Measurements from ENCODE around the gene ADAD1. TPM values are rescaled to one million over a fixed set of nuclear protein-coding genes. Genes with fewer than 3 reads are reported as not detected.

The ADAD1 gene
- total RNA-seq, 1 donor from 2014 or later = not detected

GRCh38 chr4:122453384-122453995 is 74.7 kb downstream of the ADAD1 start:
- intact Hi-C loops (cut with micrococcal nuclease) = loop anchor here (10.0 kb wide), 3 partner anchors 201 to 961 kb away; partner anchors contain the start of gene CCNA2

- intact Hi-C loops (cut with micrococcal nuclease) = loop anchor here (5.0 to 10.0 kb wide), 7 partner anchors 134 to 958 kb away; partner anchors contain the start of genes BBS12, CCNA2 and NUDT6
Measured at GRCh38 chr4:122456231-122457116, 77.7 kb downstream of the ADAD1 start, which contains the start of gene IL2. TSS of gene IL2 (minus strand) at chr4:122456725. CDS start at chr4:122456440, 285 bp downstream.

- intact Hi-C loops (cut with micrococcal nuclease) = loop anchor here (1.0 to 10.0 kb wide), 11 partner anchors 50 to 956 kb away; partner anchors contain the start of genes BBS12, CCNA2 and NUDT6
Measured at GRCh38 chr4:122458625-122459024, 79.8 kb downstream of the ADAD1 start.

DNA sequence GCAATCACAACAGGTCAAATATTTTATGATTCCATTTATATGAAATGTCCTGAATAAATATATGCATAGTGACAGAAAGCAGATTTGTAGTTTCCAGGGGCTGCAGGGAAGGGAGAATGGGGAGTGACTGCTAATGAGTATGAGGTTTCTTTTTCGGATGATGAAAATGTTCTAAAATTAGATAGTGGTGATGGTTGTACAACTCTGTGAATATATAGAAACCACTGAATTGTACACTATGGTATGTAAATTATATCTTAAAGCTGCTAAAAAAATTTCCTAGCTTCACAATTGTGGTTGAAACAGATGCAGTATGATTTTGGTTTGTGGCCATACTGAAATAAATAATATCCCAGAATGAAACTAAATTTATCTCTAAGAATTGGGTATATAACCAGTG is 90.6 kb downstream of the ADAD1 start:
- intact Hi-C loops (cut with micrococcal nuclease) = no loop called here

DNA sequence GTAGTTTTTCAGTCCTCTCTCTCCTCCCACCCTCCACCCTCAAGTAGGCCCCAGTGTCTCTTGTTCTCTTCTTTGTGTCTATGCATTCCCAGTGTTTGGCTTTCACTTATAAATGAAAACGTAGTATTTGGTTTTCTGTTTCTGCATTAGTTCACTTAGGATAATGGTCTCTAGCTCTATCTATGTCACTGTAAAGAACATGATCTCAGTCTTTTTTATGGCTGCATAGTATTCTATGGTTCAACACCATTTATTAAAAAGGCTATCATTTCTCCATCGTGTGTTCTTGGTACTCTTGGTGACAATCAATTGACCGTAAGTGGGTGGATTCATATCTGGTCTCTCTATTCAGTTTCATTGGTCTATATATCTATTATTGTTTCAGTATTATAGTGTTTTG is 96.4 kb downstream of the ADAD1 start:
- intact Hi-C loops (cut with micrococcal nuclease) = no loop called here

- intact Hi-C loops (cut with micrococcal nuclease) = no loop called here
Measured at GRCh38 chr4:122476126-122476525, 97.3 kb downstream of the ADAD1 start.

DNA sequence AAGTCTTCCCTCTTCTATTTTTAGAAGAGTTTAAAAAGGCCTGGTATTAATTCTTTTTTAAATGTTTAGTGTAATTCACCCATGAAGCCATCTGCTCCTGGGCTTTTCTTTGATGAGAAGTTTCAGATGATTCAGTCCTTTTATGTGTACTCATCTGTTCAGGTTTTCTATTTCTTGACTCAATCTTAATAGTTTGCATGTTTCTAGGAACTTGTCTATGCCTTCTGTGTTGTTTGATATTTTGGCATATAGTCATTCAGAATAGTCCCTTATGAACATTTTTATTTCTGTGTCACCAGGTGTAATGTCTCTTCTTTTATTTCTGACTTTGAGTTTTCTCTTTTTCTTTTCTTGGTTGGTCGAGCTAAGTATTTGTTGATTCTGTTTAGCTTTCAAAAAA is 97.9 kb downstream of the ADAD1 start:
- intact Hi-C loops (cut with micrococcal nuclease) = no loop called here

Other genes with a start within 250 kb of the ADAD1 start
- gene BLTP1, start 226.7 kb upstream of the ADAD1 start, total RNA-seq = 42.3 and 48.4 TPM in 2 replicates
- gene IL2, start 77.7 kb downstream of the ADAD1 start, total RNA-seq = 4.6 and 5.7 TPM in 2 replicates
- 29.8 and 30.1 TPM in 2 replicates for gene IL21, start 242.1 kb downstream of the ADAD1 start, total RNA-seq

Measured in T-helper 1 cell treated with Interleukin-12 subunit alpha and Interleukin-12 subunit beta and Interleukin-4 antibody, amounts not matched to agents 30 ng/mL and 1 ng/mL, for 36 hours (primary cell).